ENCODE data around the gene GPC5.

DNA sequence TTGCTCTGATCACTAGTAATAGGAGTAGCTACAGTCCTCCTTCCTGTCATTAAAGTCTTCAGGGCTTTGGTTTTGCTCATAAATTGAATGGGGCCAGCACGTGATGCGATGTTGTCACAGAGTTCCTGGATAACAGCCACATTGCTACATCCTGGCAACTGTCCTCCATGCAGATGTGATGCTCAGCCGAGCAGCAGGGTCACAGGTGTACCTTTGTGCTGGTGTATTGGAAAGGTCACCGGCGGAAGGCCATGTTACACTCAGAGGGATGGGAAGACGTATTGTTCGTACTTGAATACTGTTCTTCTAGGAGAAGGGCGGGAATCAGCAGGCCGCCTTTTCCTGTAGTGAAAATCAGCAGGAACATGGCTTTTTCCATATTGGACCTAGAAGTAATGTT, 1114.4 kb downstream of the GPC5 start:
- TF ChIP-seq, protein P1, sequence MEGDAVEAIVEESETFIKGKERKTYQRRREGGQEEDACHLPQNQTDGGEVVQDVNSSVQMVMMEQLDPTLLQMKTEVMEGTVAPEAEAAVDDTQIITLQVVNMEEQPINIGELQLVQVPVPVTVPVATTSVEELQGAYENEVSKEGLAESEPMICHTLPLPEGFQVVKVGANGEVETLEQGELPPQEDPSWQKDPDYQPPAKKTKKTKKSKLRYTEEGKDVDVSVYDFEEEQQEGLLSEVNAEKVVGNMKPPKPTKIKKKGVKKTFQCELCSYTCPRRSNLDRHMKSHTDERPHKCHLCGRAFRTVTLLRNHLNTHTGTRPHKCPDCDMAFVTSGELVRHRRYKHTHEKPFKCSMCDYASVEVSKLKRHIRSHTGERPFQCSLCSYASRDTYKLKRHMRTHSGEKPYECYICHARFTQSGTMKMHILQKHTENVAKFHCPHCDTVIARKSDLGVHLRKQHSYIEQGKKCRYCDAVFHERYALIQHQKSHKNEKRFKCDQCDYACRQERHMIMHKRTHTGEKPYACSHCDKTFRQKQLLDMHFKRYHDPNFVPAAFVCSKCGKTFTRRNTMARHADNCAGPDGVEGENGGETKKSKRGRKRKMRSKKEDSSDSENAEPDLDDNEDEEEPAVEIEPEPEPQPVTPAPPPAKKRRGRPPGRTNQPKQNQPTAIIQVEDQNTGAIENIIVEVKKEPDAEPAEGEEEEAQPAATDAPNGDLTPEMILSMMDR (IDR thresholded peaks at IDR 0.05 in 4 of 5, conservative IDR thresholded peaks at IDR 0.05 in 1 of 5) = no peak
- TF ChIP-seq POLR2A (IDR thresholded peaks at IDR 0.05) = no peak

Measured in gastrocnemius medialis (tissue), 4 donors.